Karpas-422 (cell line): ENCODE results near the gene SELL. TPM values are rescaled to one million over a fixed set of nuclear protein-coding genes. Genes with fewer than 3 reads are reported as not detected.

ENCODE experiments used
- DNase-seq: peaks from one replicate; pipeline ENCODE4 v3.0.0-alpha.2; 2015
- H2AFZ ChIP-seq: fragments of 200-600 bp; sonication (generic); 2 replicates; pipeline ENCODE4 v1.6.1; 2014; ENCODE audit warnings: antibody characterized with exemption, low read length, mixed read lengths
- H3K27ac ChIP-seq: fragments of 200-600 bp; sonication (generic); 2 replicates; pipeline ENCODE4 v1.5.1; 2014; ENCODE audit warnings: mild to moderate bottlenecking, low read length, moderate library complexity
- H3K27me3 ChIP-seq: fragments of 200-600 bp; sonication (generic); 2 replicates; pipeline ENCODE4 v1.6.1; 2014; ENCODE audit warnings: low read length, mixed read lengths
- H3K36me3 ChIP-seq: fragments of 200-600 bp; sonication (generic); 2 replicates; pipeline ENCODE4 v1.6.1; 2014; ENCODE audit warnings: low read length, mixed read lengths; ENCODE audit not compliant: insufficient read depth
- H3K4me1 ChIP-seq: fragments of 200-600 bp; sonication (generic); 2 replicates; pipeline ENCODE4 v1.6.1; 2014; ENCODE audit warnings: mild to moderate bottlenecking, low read length, mixed read lengths
- H3K4me2 ChIP-seq: fragments of 200-600 bp; sonication (generic); 2 replicates; pipeline ENCODE4 v1.6.1; 2014; ENCODE audit warnings: low read length, low read depth, mild to moderate bottlenecking; ENCODE audit not compliant: poor library complexity, severe bottlenecking
- H3K4me3 ChIP-seq: fragments of 200-600 bp; sonication (generic); 2 replicates; pipeline ENCODE4 v1.5.1; 2014; ENCODE audit warnings: mild to moderate bottlenecking, antibody characterized with exemption, low read length, mixed read lengths
- H3K79me2 ChIP-seq: fragments of 200-600 bp; sonication (generic); 2 replicates; pipeline ENCODE4 v1.6.1; 2014; ENCODE audit warnings: mild to moderate bottlenecking, low read length, mixed read lengths
- H3K9ac ChIP-seq: fragments of 200-600 bp; sonication (generic); 2 replicates; pipeline ENCODE4 v1.6.0; 2014; ENCODE audit warnings: low read length
- H3K9me2 ChIP-seq: fragments of 200-600 bp; sonication (generic), shearing (Covaris generic); replicated peaks from 2 replicates; pipeline ENCODE4 v1.6.0; 2014; ENCODE audit warnings: mild to moderate bottlenecking, low read length, moderate library complexity; ENCODE audit not compliant: insufficient read depth
- H3K9me3 ChIP-seq: fragments of 300-700, 200-600 bp; sonication (generic); 2 replicates; pipeline ENCODE4 v1.6.1; 2014; ENCODE audit warnings: low read length, mixed read lengths
- H4K20me1 ChIP-seq: fragments of 200-600 bp; sonication (generic); 2 replicates; pipeline ENCODE4 v1.6.1; 2014; ENCODE audit warnings: mild to moderate bottlenecking, antibody characterized with exemption, low read length, low read depth; ENCODE audit not compliant: insufficient read depth
- total RNA-seq: library from RNA; depleted of rRNA; stranded (reverse); fragments of >200 nt; shearing (Covaris generic); gene quantifications from 2 replicates; pipeline ENCODE4 v1.2.3, GENCODE V29; 2014; ENCODE audit warnings: low replicate concordance

SELL gene
- total RNA-seq, 1 experiment from 2014 or later, result not detected

DNA sequence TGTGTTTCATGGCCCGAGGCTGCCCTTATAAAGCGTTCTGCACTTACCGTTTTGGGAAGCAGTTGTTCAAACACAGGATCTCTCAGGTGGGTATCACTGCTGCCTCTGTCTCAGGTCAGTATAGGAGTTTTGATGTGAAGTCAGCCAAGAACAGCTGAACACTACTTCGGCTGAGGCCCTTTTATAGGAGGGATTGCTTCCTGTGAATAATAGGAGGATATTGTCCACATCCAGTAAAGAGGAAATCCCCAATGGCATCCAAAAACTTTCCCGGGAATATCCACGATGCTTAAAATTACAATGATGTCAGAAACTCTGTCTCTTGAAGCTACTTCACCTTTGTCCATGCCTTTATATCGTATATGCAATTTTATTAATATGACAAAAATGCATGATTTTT is 22.5 kb upstream of the SELL start, which contains the start of gene SELE:
Gene SELE (minus strand): TSS at position 156 of the 400 bp plus-strand sequence. CDS start 467 bp downstream, outside the sequence.
- H3K79me2 ChIP-seq, result no peaks in the 10 kb centered on the region
- no peak within 1 kb of the TSS for H3K27ac ChIP-seq
- H3K4me2 ChIP-seq, result no peak within 1 kb of the TSS
- H3K4me1 ChIP-seq, result no peaks in the 10 kb centered on the region
- H3K9me3 ChIP-seq, result no peaks in the 10 kb centered on the region
- no peak within 1 kb of the TSS for H3K9ac ChIP-seq
- no peaks in the 10 kb centered on the region for H3K36me3 ChIP-seq
- H4K20me1 ChIP-seq, result no peaks in the 10 kb centered on the region
- no peak within 1 kb of the TSS for H3K4me3 ChIP-seq
- no peaks in the 10 kb centered on the region for H3K27me3 ChIP-seq
- no peaks in the 10 kb centered on the region for H3K9me2 ChIP-seq
- DNase-seq, result no peak
- no peak within 1 kb of the TSS for H2AFZ ChIP-seq

DNA sequence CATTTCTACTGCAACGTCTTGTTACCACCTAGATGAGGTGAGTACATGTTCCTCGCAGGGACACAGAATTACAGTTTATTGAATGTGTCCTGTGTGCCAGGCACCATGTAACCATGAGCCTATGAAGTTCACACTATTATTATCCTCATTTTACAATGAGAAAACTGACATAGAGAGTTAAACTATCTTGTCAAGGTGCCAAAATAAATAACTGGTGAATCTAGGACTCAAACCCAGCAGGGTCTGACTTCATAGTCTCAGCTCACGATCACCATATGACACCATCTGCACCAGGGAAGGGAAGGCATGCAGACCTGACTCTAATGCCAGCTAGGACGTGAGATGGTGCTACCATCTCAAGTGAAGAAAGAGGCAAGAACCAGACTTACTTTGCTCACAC is 20.0 kb upstream of the SELL start:
- no peaks in the 10 kb centered on the region for H3K4me1 ChIP-seq
- H3K79me2 ChIP-seq, result no peaks in the 10 kb centered on the region
- no peak overlapping the region for H2AFZ ChIP-seq
- no peaks in the 10 kb centered on the region for H4K20me1 ChIP-seq
- no peak overlapping the region for H3K4me2 ChIP-seq
- no peaks in the 10 kb centered on the region for H3K27me3 ChIP-seq
- H3K36me3 ChIP-seq, result no peaks in the 10 kb centered on the region
- H3K27ac ChIP-seq, result no peak overlapping the region
- no peaks in the 10 kb centered on the region for H3K9me2 ChIP-seq
- H3K9ac ChIP-seq, result no peak overlapping the region
- no peak for DNase-seq
- H3K4me3 ChIP-seq, result no peak overlapping the region
- H3K9me3 ChIP-seq, result no peaks in the 10 kb centered on the region

DNA sequence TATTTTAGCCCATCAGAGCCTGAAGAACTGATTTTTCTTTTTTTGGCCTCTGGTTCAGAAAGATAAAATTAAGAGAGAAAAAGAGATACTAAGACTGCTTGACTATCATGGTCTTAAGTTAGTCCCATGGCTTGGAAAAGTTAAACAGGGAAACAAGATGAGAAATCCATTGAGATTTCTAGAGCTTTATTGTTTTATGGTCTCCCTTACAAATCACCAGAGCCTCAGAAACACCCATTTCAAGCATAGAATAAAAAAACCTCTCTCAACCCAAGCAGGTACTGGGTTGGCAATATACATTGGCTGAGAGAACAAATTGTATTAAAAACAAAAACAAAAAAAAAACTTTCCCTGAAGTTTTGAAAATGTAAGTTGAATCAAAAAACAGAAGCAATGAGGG is 18.6 kb upstream of the SELL start:
- no peaks in the 10 kb centered on the region for H3K36me3 ChIP-seq
- H3K4me2 ChIP-seq, result no peak overlapping the region
- H3K9me2 ChIP-seq, result no peaks in the 10 kb centered on the region
- H3K27ac ChIP-seq, result no peak overlapping the region
- no peak overlapping the region for H2AFZ ChIP-seq
- no peaks in the 10 kb centered on the region for H3K27me3 ChIP-seq
- no peaks in the 10 kb centered on the region for H3K4me1 ChIP-seq
- H3K9ac ChIP-seq, result no peak overlapping the region
- H3K79me2 ChIP-seq, result no peaks in the 10 kb centered on the region
- no peak overlapping the region for H3K4me3 ChIP-seq
- H3K9me3 ChIP-seq, result no peaks in the 10 kb centered on the region
- H4K20me1 ChIP-seq, result no peaks in the 10 kb centered on the region
- no peak for DNase-seq

DNA sequence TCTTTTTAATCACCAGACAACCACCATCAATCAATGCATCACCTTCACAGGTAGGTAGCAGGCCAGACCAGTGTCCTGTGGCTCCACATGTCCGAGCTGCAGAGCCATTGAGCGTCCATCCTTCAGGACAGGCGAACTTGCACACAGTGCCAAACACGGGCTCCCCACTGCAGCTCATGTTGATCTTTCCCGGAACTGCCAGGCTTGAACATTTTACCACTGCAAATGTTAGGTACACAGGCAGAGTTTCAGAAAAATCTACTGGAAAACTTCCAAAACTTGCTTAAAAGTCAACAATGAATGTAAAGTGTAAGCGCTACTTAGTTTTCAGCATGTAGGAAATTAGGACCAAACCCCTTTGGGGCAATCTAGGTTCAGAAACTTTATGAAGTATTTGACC is 15.9 kb upstream of the SELL start:
- no peak overlapping the region for H3K4me3 ChIP-seq

DNA sequence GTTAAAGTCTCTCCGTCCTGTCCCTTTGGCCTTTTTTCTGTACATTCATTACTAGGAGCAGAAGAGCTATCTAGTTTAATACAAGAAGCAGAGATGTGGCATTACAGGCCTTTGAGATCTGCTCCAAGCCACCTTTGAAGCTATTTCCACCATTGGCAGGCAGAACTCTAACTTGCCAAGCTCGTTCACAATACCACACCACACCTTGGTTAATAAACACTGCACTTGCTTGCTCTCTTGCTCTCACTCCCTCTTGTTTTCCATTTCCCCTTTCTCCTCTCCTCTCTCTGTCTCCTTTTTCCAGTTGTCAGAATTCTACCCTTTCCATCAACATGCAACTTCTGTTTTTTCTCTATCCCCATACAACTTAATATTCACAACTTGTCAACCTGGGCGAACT is 15.4 kb upstream of the SELL start:
- no peaks in the 10 kb centered on the region for H3K9me2 ChIP-seq
- H3K9ac ChIP-seq, result no peak overlapping the region
- no peak overlapping the region for H3K4me2 ChIP-seq
- no peaks in the 10 kb centered on the region for H3K36me3 ChIP-seq
- no peak for DNase-seq
- no peak overlapping the region for H2AFZ ChIP-seq
- H3K27ac ChIP-seq, result no peak overlapping the region
- H3K79me2 ChIP-seq, result no peaks in the 10 kb centered on the region
- H3K27me3 ChIP-seq, result peaks cover 3% of the 10 kb centered on the region; the same call in 1 of the 2 replicates
- no peak overlapping the region for H3K4me3 ChIP-seq
- H3K4me1 ChIP-seq, result no peaks in the 10 kb centered on the region
- H3K9me3 ChIP-seq, result no peaks in the 10 kb centered on the region
- H4K20me1 ChIP-seq, result no peaks in the 10 kb centered on the region

More for the DNA sequence above, 15.9 kb upstream of the SELL start:
- no peaks in the 10 kb centered on the region for H3K79me2 ChIP-seq
- no peaks in the 10 kb centered on the region for H3K9me3 ChIP-seq
- H4K20me1 ChIP-seq, result no peaks in the 10 kb centered on the region
- H3K9ac ChIP-seq, result no peak overlapping the region
- no peak overlapping the region for H3K4me2 ChIP-seq
- no peak overlapping the region for H2AFZ ChIP-seq
- no peaks in the 10 kb centered on the region for H3K9me2 ChIP-seq
- H3K36me3 ChIP-seq, result no peaks in the 10 kb centered on the region
- H3K27me3 ChIP-seq, result peaks cover 3% of the 10 kb centered on the region; the same call in 1 of the 2 replicates
- no peak for DNase-seq
- H3K4me1 ChIP-seq, result no peaks in the 10 kb centered on the region
- no peak overlapping the region for H3K27ac ChIP-seq

DNA sequence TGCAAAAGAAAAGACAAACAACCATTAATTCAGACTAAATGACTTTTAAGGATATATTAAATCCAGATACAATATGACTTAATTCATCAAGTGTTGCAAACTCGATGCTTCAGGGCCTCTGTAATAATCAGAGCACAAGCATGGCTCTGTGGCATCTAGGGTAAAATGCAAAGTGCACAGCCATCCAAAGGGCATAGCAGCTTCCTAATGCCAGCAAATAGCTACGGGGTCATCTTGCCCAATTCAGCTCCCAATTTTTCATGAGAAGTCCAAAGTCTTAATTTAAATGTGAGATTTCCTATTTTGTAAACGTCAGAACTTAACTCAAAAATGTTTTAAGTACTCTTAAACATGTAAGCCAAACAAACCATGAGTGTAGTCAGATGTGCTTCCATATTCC is 14.5 kb upstream of the SELL start:
- Histone ChIP-seq H3K4me1 (no peaks in the 10 kb centered on the region), H3K4me2 (no peak overlapping the region), H3K9me3 (no peaks in the 10 kb centered on the region), H3K4me3 (no peak overlapping the region), H3K27ac (no peak overlapping the region), H3K36me3 (no peaks in the 10 kb centered on the region), H3K79me2 (no peaks in the 10 kb centered on the region), H2AFZ (no peak overlapping the region), H3K9me2 (no peaks in the 10 kb centered on the region), H3K9ac (no peak overlapping the region), H4K20me1 (no peaks in the 10 kb centered on the region), H3K27me3 (peaks cover 3% of the 10 kb centered on the region; the same call in 1 of the 2 replicates)
- no peak for DNase-seq

DNA sequence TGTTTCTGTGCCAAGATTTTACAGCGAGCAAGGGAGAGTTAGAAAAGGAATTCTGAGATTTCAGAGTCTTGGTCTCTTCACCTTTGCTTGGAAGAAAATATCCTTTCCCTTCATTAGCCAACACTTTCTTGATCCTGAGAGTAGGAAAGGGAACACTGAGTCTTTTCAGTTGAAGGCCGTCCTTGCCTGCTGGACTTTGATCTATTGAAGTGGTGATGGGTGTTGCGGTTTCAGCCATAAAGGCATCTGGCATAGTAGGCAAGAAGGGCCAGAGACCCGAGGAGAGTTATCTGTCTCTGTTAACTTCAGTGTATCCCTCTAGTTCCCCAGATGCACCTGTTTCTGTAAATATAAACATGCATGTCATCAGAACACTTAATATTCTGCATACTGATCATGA is 12.7 kb upstream of the SELL start:
- Histone ChIP-seq H2AFZ (no peak overlapping the region), H3K9me2 (no peaks in the 10 kb centered on the region), H3K9me3 (no peaks in the 10 kb centered on the region), H3K36me3 (no peaks in the 10 kb centered on the region), H3K9ac (no peak overlapping the region), H3K4me2 (no peak overlapping the region), H3K4me1 (no peaks in the 10 kb centered on the region), H4K20me1 (no peaks in the 10 kb centered on the region), H3K4me3 (no peak overlapping the region), H3K27me3 (peaks cover 3% of the 10 kb centered on the region; the same call in 1 of the 2 replicates), H3K27ac (no peak overlapping the region), H3K79me2 (no peaks in the 10 kb centered on the region)
- no peak for DNase-seq

DNA sequence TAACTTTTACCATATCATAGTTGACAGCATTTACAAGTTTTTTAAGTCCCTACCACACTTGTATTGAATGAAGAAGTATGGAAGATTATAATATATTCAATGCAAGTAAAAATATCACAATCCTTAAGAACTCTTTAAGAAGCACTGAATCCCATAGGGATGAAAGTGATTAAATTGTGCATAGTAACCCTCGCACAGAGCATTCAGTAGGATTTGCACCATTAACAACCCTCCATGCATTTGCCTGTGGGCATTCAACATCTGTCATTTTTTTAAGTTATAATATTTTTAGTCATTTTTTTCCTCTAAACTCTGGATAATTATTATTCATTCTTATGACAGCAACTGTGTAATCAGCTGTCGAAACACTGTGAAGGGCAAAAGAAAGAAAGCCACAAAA is 12.3 kb upstream of the SELL start:
- Histone ChIP-seq H3K4me2 (no peak overlapping the region), H3K4me1 (no peaks in the 10 kb centered on the region), H3K4me3 (no peak overlapping the region), H3K27me3 (peaks cover 3% of the 10 kb centered on the region; the same call in 1 of the 2 replicates), H3K9me3 (no peaks in the 10 kb centered on the region), H4K20me1 (no peaks in the 10 kb centered on the region), H3K27ac (no peak overlapping the region), H2AFZ (no peak overlapping the region), H3K79me2 (no peaks in the 10 kb centered on the region), H3K36me3 (no peaks in the 10 kb centered on the region), H3K9ac (no peak overlapping the region), H3K9me2 (no peaks in the 10 kb centered on the region)
- DNase-seq, result no peak

DNA sequence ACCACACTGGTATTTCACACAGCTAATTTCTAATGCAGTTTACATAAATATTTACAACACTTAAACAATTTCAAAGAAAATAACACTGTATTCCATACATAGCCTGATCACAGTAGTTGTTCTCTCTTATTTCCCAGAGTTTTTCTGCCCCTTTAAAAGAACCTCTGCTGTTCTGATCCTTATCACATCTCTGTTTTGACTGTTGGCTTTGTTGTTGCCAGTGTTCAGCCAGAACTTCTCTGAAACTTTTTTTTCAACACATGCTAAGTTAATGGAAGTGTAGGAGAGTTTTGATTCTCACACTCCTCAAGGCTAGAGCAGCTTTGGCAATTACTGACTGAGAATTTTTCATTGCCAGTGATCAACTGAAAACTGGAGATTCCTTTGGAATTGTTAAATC is 11.4 kb upstream of the SELL start:
- no peaks in the 10 kb centered on the region for H3K79me2 ChIP-seq

More for the DNA sequence above, 11.4 kb upstream of the SELL start:
- DNase-seq, result no peak
- Histone ChIP-seq H3K9ac (no peak overlapping the region), H3K27me3 (peaks cover 3% of the 10 kb centered on the region; the same call in 1 of the 2 replicates), H3K4me1 (no peaks in the 10 kb centered on the region), H2AFZ (no peak overlapping the region), H3K36me3 (no peaks in the 10 kb centered on the region), H3K9me2 (no peaks in the 10 kb centered on the region), H3K4me2 (no peak overlapping the region), H3K9me3 (no peaks in the 10 kb centered on the region), H4K20me1 (no peaks in the 10 kb centered on the region), H3K27ac (no peak overlapping the region), H3K4me3 (no peak overlapping the region)
